ENCODE results near the gene OSBP2.

DNA sequence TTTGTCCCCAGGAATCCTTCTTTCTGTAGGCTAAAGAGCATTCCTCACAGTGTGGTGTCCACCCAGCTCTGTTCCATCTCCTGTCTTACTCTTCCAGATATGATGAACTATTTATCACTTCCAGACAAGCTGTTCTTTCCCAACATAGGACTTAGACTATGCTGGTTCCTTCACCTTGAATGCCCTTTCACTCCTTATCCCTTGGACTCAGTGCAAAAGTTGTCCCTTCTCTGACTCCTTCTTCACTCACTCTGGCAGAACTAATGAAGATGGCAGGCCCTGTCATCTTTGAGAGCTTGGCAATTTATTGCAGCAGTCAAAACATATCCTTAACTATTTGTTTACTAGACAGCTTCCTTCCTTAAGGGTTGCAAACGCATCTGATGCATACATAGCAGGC, 3.5 kb upstream of the OSBP2 start:
- TF ChIP-seq, protein P1, sequence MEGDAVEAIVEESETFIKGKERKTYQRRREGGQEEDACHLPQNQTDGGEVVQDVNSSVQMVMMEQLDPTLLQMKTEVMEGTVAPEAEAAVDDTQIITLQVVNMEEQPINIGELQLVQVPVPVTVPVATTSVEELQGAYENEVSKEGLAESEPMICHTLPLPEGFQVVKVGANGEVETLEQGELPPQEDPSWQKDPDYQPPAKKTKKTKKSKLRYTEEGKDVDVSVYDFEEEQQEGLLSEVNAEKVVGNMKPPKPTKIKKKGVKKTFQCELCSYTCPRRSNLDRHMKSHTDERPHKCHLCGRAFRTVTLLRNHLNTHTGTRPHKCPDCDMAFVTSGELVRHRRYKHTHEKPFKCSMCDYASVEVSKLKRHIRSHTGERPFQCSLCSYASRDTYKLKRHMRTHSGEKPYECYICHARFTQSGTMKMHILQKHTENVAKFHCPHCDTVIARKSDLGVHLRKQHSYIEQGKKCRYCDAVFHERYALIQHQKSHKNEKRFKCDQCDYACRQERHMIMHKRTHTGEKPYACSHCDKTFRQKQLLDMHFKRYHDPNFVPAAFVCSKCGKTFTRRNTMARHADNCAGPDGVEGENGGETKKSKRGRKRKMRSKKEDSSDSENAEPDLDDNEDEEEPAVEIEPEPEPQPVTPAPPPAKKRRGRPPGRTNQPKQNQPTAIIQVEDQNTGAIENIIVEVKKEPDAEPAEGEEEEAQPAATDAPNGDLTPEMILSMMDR (conservative IDR thresholded peaks at IDR 0.05; ENCODE audit: low read depth, low read length): no peak
- TF ChIP-seq EZH2 (IDR thresholded peaks at IDR 0.05; ENCODE audit: low read length, unreplicated experiment) (no peak), EZH2phosphoT487 (IDR thresholded peaks at IDR 0.05; ENCODE audit: borderline replicate concordance, low read length) (no peak)

All from PC-3 (cell line).